H1 (cell line): ENCODE data around the gene CD4. TPM values are rescaled to one million over a fixed set of nuclear protein-coding genes. Genes with fewer than 3 reads are reported as not detected.

Source experiments
- BCL11A ChIP-seq, 2 experiments: IDR thresholded peaks; one replicate each; pipeline ENCODE4 v1.6.1; 2011; ENCODE audit warnings: low read depth in 2 of 2, low read length in 2 of 2, mild to moderate bottlenecking in 2 of 2
- GTF2F1 ChIP-seq: IDR thresholded peaks from 2 replicates; pipeline ENCODE4 v1.6.1; 2012; ENCODE audit warnings: low read depth, low read length, improper control_type of control experiment, borderline replicate concordance
- POLR2AphosphoS5 ChIP-seq: IDR thresholded peaks from 2 replicates; pipeline ENCODE4 v1.6.1; 2011; ENCODE audit warnings: low read depth, low read length
- polyA plus RNA-seq, 7 experiments: library from polyadenylated mRNA; depleted of rRNA in 3 of 7; stranded (reverse) in 5 of 7; unstranded in 2 of 7; fragments of >200 nt in 5 of 7; fragments of 200-250 nt in 2 of 7; gene quantifications; 1 replicate in 5 of 7; 2 replicates in 1 of 7; 4 replicates in 1 of 7; pipeline versions ENCODE4 v1.2.1 to v1.2.3, GENCODE V29; 2011 to 2013; ENCODE audit warnings: missing spikeins in 2 of 7, mixed read lengths in 2 of 7
- total RNA-seq: library from RNA; stranded (reverse); fragmentation: NEBNext Ultra II Directional; extraction: Animal tissue kit (Norgen Biotek cat#: 25700); gene quantifications from 2 replicates; pipeline ENCODE4 v1.2.1, GENCODE V29; 2021
- TF ChIP-seq, protein P1 (sequence below): fragments of 300-600 bp; sonication (generic); IDR thresholded peaks from 2 replicates; pipeline ENCODE4 v1.7.1; 2012; ENCODE audit warnings: low read length, moderate library complexity, mild to moderate bottlenecking, inconsistent platforms; ENCODE audit not compliant: insufficient replicate concordance
- TF ChIP-seq, protein P2 (sequence below): IDR thresholded peaks from 2 replicates; pipeline ENCODE4 v1.6.1; 2012; ENCODE audit warnings: low read length, inconsistent platforms
- TF ChIP-seq, protein P3 (sequence below): IDR thresholded peaks from 2 replicates; pipeline ENCODE4 v1.6.1; 2011; ENCODE audit warnings: low read length, improper control_type of control experiment

Gene CD4
- total and polyA plus RNA-seq, 2 of the 8 experiments (the other 6 are each of a cell fraction or from before 2014, with no cell fraction given), result 3.4 to 5.1 TPM

DNA sequence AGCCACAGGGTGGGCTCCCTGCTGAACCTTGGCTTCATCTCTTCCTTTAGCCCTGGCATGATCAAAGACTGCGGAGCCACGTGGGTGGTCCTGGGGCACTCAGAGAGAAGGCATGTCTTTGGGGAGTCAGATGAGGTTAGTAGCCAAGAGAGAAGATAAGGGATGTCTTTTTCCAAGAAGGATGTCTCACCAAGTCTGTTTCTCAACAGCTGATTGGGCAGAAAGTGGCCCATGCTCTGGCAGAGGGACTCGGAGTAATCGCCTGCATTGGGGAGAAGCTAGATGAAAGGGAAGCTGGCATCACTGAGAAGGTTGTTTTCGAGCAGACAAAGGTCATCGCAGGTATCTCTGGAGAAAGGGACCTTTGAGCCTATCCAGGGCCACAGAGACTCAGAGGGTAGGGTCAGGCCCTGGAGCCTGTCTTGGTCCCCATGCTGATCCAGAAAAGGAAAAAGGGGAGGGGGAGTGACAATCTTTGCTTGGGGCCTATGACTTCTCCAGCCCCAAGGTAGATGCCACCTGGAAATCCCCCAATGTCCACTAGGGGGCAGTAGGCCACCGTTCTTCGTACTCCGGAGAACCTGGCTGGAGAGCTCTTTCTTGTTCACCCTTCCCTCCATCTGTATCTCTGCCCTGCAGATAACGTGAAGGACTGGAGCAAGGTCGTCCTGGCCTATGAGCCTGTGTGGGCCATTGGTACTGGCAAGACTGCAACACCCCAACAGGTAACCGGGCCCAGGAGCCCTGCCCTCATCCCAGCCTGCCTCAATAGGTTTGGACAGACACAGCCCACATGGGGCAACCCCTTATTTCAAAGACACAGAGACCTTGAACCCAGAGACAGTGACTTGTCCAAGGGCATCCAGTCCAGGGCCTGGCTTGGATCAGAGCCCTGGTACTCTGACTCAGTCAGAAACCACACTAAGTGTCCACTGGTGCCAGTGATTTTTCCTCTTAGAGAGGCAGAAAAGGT lies 80.0 kb downstream of the CD4 start (continued):
- TF ChIP-seq, protein P1, sequence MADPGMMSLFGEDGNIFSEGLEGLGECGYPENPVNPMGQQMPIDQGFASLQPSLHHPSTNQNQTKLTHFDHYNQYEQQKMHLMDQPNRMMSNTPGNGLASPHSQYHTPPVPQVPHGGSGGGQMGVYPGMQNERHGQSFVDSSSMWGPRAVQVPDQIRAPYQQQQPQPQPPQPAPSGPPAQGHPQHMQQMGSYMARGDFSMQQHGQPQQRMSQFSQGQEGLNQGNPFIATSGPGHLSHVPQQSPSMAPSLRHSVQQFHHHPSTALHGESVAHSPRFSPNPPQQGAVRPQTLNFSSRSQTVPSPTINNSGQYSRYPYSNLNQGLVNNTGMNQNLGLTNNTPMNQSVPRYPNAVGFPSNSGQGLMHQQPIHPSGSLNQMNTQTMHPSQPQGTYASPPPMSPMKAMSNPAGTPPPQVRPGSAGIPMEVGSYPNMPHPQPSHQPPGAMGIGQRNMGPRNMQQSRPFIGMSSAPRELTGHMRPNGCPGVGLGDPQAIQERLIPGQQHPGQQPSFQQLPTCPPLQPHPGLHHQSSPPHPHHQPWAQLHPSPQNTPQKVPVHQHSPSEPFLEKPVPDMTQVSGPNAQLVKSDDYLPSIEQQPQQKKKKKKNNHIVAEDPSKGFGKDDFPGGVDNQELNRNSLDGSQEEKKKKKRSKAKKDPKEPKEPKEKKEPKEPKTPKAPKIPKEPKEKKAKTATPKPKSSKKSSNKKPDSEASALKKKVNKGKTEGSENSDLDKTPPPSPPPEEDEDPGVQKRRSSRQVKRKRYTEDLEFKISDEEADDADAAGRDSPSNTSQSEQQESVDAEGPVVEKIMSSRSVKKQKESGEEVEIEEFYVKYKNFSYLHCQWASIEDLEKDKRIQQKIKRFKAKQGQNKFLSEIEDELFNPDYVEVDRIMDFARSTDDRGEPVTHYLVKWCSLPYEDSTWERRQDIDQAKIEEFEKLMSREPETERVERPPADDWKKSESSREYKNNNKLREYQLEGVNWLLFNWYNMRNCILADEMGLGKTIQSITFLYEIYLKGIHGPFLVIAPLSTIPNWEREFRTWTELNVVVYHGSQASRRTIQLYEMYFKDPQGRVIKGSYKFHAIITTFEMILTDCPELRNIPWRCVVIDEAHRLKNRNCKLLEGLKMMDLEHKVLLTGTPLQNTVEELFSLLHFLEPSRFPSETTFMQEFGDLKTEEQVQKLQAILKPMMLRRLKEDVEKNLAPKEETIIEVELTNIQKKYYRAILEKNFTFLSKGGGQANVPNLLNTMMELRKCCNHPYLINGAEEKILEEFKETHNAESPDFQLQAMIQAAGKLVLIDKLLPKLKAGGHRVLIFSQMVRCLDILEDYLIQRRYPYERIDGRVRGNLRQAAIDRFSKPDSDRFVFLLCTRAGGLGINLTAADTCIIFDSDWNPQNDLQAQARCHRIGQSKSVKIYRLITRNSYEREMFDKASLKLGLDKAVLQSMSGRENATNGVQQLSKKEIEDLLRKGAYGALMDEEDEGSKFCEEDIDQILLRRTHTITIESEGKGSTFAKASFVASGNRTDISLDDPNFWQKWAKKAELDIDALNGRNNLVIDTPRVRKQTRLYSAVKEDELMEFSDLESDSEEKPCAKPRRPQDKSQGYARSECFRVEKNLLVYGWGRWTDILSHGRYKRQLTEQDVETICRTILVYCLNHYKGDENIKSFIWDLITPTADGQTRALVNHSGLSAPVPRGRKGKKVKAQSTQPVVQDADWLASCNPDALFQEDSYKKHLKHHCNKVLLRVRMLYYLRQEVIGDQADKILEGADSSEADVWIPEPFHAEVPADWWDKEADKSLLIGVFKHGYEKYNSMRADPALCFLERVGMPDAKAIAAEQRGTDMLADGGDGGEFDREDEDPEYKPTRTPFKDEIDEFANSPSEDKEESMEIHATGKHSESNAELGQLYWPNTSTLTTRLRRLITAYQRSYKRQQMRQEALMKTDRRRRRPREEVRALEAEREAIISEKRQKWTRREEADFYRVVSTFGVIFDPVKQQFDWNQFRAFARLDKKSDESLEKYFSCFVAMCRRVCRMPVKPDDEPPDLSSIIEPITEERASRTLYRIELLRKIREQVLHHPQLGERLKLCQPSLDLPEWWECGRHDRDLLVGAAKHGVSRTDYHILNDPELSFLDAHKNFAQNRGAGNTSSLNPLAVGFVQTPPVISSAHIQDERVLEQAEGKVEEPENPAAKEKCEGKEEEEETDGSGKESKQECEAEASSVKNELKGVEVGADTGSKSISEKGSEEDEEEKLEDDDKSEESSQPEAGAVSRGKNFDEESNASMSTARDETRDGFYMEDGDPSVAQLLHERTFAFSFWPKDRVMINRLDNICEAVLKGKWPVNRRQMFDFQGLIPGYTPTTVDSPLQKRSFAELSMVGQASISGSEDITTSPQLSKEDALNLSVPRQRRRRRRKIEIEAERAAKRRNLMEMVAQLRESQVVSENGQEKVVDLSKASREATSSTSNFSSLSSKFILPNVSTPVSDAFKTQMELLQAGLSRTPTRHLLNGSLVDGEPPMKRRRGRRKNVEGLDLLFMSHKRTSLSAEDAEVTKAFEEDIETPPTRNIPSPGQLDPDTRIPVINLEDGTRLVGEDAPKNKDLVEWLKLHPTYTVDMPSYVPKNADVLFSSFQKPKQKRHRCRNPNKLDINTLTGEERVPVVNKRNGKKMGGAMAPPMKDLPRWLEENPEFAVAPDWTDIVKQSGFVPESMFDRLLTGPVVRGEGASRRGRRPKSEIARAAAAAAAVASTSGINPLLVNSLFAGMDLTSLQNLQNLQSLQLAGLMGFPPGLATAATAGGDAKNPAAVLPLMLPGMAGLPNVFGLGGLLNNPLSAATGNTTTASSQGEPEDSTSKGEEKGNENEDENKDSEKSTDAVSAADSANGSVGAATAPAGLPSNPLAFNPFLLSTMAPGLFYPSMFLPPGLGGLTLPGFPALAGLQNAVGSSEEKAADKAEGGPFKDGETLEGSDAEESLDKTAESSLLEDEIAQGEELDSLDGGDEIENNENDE, result no peak
- TF ChIP-seq, protein P2, sequence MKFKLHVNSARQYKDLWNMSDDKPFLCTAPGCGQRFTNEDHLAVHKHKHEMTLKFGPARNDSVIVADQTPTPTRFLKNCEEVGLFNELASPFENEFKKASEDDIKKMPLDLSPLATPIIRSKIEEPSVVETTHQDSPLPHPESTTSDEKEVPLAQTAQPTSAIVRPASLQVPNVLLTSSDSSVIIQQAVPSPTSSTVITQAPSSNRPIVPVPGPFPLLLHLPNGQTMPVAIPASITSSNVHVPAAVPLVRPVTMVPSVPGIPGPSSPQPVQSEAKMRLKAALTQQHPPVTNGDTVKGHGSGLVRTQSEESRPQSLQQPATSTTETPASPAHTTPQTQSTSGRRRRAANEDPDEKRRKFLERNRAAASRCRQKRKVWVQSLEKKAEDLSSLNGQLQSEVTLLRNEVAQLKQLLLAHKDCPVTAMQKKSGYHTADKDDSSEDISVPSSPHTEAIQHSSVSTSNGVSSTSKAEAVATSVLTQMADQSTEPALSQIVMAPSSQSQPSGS, result no peak
- TF ChIP-seq, protein P3, sequence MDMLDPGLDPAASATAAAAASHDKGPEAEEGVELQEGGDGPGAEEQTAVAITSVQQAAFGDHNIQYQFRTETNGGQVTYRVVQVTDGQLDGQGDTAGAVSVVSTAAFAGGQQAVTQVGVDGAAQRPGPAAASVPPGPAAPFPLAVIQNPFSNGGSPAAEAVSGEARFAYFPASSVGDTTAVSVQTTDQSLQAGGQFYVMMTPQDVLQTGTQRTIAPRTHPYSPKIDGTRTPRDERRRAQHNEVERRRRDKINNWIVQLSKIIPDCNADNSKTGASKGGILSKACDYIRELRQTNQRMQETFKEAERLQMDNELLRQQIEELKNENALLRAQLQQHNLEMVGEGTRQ, result no peak
- TF ChIP-seq BCL11A (IDR thresholded peaks at IDR 0.05; ENCODE audit: low read depth in 2 of 2, low read length in 2 of 2) (no peak), GTF2F1 (no peak), POLR2AphosphoS5 (no peak; the same call in 1 of the 2 replicates)
